HG03378 (cell line): Measurements from ENCODE around the gene LMCD1.

Source experiments
- ATAC-seq: cut with Tn5 transposase; IDR thresholded peaks from one replicate; pipeline ENCODE4 v1.9.1; 2021; ENCODE audit warnings: mild to moderate bottlenecking, moderate library complexity; ENCODE audit not compliant: unreplicated experiment

LMCD1 gene

GRCh38 chr3:8501371-8502131, at the start of gene LMCD1:
LMCD1 (plus strand) TSS chr3:8501823; CDS start chr3:8501939, 116 bp downstream.
- peak; percentile 83 for ATAC-seq

- ATAC-seq, result no peak
Observed at GRCh38 chr3:8452112-8452511, 49.5 kb upstream of the LMCD1 start.

- no peak for ATAC-seq
Observed at GRCh38 chr3:8453153-8453552, 48.5 kb upstream of the LMCD1 start.

DNA sequence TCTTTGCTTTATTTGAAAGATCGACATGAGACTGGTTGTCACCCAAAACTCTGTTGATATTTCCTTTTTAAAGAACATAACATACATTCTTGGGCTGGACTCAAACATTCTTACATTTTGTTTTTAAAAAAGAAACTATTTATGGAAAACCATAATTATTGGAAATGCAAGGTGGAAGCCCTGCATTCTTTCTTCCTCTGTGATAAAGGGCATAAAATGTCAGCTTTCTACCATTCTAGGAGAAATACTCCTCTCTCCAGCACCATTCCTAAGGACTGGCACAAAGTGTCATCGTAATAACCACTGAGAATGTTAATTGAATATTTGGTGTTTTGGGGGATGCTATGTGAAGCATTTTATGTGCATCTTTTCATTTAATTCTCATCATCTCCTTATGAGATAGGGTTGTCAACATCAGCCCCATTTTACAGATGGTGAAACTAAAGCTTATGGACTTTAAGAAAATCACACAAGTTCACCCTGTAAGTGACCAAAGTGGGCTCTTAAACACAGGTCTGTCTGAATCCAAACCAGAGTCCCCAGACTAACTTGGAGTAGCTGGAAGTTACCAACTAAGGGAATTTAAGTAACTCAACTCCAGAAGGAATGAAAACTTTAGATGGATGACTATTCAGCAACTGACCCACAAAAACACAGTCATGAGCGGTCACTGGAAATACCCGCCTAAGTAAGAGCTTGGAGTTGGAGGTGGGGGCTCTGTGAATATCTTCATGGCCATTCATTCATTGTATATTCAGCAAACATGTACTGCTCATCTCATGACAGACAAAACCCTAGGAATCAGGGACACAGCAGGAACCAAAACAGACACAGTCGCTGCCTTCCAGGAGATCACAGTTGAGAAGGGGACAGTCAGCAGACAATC, 45.9 kb upstream of the LMCD1 start:
- no peak for ATAC-seq

GRCh38 chr3:8456412-8456811, 45.2 kb upstream of the LMCD1 start:
- no peak for ATAC-seq

DNA sequence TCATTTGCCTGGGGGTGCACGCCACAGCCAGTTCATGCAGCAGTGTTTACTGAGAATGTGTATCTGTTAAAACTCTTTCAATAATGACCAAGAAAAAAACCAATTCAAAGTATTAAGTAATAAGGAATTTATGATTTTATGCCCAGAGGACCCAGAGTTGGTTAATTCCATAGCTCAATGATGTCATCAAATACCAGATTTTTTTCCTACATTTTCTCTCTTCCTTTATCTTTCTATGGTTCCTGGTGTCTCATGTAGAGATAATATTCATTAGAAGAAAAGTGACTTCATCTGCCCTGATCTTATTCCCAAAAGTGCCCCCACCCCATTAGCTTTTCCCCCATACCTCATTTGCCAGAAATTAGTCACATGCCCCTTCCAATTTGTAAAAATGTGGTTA, 44.6 kb upstream of the LMCD1 start:
- no peak for ATAC-seq

DNA sequence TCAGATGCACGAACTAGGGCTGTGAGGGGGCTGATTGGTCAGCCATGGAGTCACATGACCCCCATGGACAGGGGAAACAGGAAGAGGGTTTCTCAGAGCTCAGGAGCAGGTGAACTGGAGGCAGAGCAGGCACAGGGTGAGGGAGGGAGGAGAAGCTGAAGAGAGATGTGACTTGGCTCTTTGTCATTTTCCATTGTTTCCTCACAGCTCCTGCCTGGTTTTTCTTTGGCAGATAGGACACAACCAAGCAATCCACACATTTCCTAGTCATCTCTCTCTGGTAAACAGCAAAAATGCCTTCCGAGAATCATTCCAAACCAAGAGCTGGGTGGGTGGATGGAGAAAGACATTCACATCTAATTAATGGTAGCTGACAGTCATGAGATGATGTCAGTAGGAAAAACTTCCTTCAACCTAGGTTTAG, 43.4 kb upstream of the LMCD1 start:
- no peak for ATAC-seq

DNA sequence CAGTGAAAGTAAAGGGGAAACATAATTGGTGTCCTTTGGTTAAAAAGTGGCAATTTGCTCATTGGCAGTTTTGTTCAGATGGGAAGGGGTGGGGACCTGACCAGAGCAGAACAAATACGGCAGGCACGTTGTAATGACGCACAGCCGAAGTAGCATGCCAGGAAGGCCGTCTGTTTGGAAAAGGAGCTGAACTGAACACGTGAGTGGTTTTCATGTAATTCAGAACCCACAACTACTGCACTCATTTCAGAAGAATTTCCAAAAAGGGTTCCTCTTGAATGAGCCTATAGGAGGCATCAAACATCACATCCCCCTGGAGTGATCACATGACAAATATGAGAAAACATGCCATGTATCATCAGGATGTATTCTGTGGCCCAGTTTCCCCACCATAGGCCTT, 42.9 kb upstream of the LMCD1 start:
- no peak for ATAC-seq

- no peak for ATAC-seq
Observed at GRCh38 chr3:8460050-8460708, 41.4 kb upstream of the LMCD1 start.

- ATAC-seq, result no peak
Observed at GRCh38 chr3:8460815-8461456, 40.7 kb upstream of the LMCD1 start.

GRCh38 chr3:8464668-8465067, 37.0 kb upstream of the LMCD1 start:
- ATAC-seq, result no peak

GRCh38 chr3:8466526-8466925, 35.1 kb upstream of the LMCD1 start:
- no peak for ATAC-seq

DNA sequence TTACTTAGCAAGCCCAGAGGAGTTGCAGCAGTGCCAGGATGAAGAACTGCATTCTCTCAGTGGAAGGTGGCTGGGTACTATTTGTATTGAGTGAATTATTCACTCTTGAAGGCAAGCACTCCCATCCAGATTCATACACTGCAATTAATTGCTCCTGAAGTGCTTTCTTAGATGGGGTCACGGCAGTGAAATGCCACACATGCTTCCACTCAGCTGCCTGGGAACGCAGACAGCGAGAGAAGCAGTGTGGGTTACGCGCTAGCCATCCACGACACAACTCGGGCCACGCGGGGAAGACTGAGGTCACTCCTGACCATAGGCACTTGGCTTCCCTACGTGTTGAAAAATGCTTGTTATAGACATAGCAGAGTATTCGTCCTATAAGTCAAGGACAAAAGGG, 30.8 kb upstream of the LMCD1 start:
- no peak for ATAC-seq

DNA sequence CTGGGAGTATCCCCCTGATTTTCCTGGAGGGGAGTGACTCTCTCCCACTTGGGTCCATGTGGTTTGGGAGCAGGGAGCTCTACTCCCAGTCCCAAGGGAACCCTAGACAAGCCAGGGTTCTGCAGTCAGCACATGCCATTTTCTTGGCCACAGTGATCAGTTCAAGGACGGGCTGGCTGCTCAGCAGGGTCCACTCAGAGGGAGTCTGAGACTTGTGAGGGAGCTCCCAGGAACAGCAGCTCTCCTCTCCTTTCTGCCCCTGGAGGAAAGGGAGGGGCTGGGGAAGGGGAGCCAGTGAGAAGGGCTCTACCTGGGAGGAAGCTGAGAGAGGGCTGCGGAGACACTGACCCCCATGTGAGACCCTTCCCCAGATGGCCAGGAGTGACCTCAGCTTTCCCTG, 29.1 kb upstream of the LMCD1 start:
- ATAC-seq, result no peak

GRCh38 chr3:8473029-8473428, 28.6 kb upstream of the LMCD1 start:
- ATAC-seq, result no peak

DNA sequence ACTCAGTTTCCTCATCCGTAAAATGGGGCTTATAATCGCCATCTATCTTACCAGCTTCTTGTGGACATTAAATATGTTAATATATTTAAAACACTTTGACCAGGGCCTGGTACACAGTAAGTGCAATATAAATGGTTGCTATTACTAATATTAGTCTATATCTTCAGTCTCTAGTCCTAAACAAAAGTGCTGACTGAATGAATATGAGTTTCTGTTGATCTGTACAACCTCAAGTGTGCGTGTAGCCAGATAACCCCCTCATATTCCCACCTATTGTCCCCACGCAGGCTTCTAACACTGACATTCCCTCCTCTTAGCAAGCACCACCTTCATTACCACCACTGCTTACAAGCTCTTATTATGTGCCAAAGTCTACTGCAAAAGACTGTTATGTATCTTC, 27.6 kb upstream of the LMCD1 start:
- ATAC-seq, result no peak

GRCh38 chr3:8474991-8475390, 26.6 kb upstream of the LMCD1 start:
- ATAC-seq, result no peak

GRCh38 chr3:8480699-8481098, 20.9 kb upstream of the LMCD1 start:
- no peak for ATAC-seq

DNA sequence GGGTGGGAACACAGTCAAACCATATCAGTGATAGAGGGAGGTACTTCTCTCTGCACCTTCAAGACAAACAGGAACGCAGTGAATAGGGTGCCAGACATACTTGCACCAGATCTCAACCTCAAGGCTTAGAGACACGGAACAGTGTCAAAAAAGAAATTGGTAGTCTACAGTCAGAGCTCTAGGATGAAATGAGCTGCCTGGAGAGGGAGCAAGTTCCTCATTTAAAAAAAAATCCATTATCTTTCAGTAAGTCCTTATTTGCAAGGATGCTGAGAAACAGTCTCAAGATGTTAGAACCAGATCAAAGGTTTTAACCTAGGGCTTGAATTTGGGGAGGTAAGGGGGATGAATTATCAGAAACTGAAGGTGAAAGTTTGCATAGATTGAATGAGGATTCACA, 20.2 kb upstream of the LMCD1 start:
- ATAC-seq, result no peak

GRCh38 chr3:8482263-8482662, 19.4 kb upstream of the LMCD1 start:
- ATAC-seq, result no peak
